Panc1 (cell line): Measurements from ENCODE around the gene ITGA8.

Experiments used
- CTCF ChIP-seq: fragments of 450-650 bp; IDR thresholded peaks from 2 replicates; pipeline ENCODE4 v1.5.1; 2017; ENCODE audit warnings: mild to moderate bottlenecking
- POLR2AphosphoS5 ChIP-seq: IDR thresholded peaks from 2 replicates; pipeline ENCODE4 v1.6.1; 2012; ENCODE audit warnings: mild to moderate bottlenecking, low read depth, low read length, moderate library complexity
- SIN3A ChIP-seq: IDR thresholded peaks from 2 replicates; pipeline ENCODE4 v1.6.1; 2012; ENCODE audit warnings: low read depth, mild to moderate bottlenecking, low read length, moderate library complexity, borderline replicate concordance; ENCODE audit not compliant: insufficient read depth

GRCh38 chr10:15719899-15720634, at the start of gene ITGA8:
- TF ChIP-seq CTCF: peak; percentile 37
- no peak for TF ChIP-seq POLR2AphosphoS5
- no peak for TF ChIP-seq SIN3A
